HepG2 (cell line): Measurements from ENCODE around the gene TFDP2. TPM values are rescaled to one million over a fixed set of nuclear protein-coding genes. Genes with fewer than 3 reads are reported as not detected.

Experiments
- ATAC-seq: fragments of 200-7000 bp; cut with Tn5 transposase; 3 replicates; pipeline ENCODE4 v1.9.1; 2020; ENCODE audit warnings: mild to moderate bottlenecking, moderate library complexity
- BruUV-seq: library from RNA; stranded (reverse); fragments of 400-500 nt; replicated peaks from 2 replicates; lab custom pipeline; 2021; lab: Mats Ljungman, UMichigan
- CTCF ChIA-PET: fragments of 300-600 bp; formaldehyde crosslinking; extraction: SDS; loops from one replicate; lab custom pipeline; 2021; ENCODE audit warnings: low total read pairs, inconsistent platforms, low intra/inter-chr PET ratio; lab: Yijun Ruan, JAX
- POLR2A ChIA-PET: fragments of 350-600 bp; sonication (Branson Sonifier 250); formaldehyde crosslinking; loops from one replicate; lab custom pipeline; 2020; ENCODE audit warnings: antibody characterized with exemption, inconsistent platforms; lab: Yijun Ruan, JAX
- DNase-seq: peaks from one replicate; pipeline ENCODE4 v3.0.0-alpha.2; 2015; ENCODE audit warnings: low spot score
- FAIRE-seq: peaks from 3 replicates; lab custom pipeline; 2011; peaks lifted over from hg19 to GRCh38; lab: Jason Lieb, UNC
- H2AFZ ChIP-seq: one replicate; pipeline ENCODE4 v1.6.1; 2011; ENCODE audit warnings: low read length, inconsistent platforms
- H3K27ac ChIP-seq: fragments of 300-600 bp; 3 replicates; pipeline ENCODE4 v1.8.0; 2011; ENCODE audit warnings: mixed run types, mild to moderate bottlenecking, mixed read lengths, low read length, inconsistent platforms; ENCODE audit not compliant: insufficient read depth; ENCODE audit errors: extremely low read length
- H3K27me3 ChIP-seq, 2 experiments: fragments of 200-600 bp in 1 of 2; 2 replicates in 1 of 2; 3 replicates in 1 of 2; pipeline versions ENCODE4 v1.6.0 to v1.8.0; 2011; ENCODE audit warnings: low read length in 2 of 2, mild to moderate bottlenecking in 2 of 2, moderate library complexity in 2 of 2, inconsistent platforms in 1 of 2; ENCODE audit not compliant: insufficient read depth in 2 of 2, control insufficient read depth in 1 of 2
- H3K36me3 ChIP-seq, 2 experiments: fragments of 200-600 bp in 1 of 2; replicated peaks in 1 of 2; 2 replicates in 1 of 2; 3 replicates in 1 of 2; pipeline versions ENCODE4 v1.5.1 to v1.8.0; 2011; ENCODE audit warnings: low read length in 2 of 2, inconsistent platforms in 1 of 2; ENCODE audit not compliant: insufficient read depth in 2 of 2, control insufficient read depth in 1 of 2
- H3K4me1 ChIP-seq: 2 replicates; pipeline ENCODE4 v1.5.1; 2012; ENCODE audit warnings: low read length, inconsistent platforms; ENCODE audit not compliant: insufficient read depth
- H3K4me2 ChIP-seq: 2 replicates; pipeline ENCODE4 v1.6.0; 2011; ENCODE audit warnings: low read depth, low read length, inconsistent platforms
- H3K4me3 ChIP-seq, 3 experiments: fragments of 200-600 bp in 1 of 3; sonication (generic), shearing (Covaris generic) in 1 of 3; replicated peaks in 1 of 3; 2 replicates each; pipeline ENCODE4 v1.5.1; 2011 to 2016; ENCODE audit warnings: low read length in 3 of 3, inconsistent platforms in 2 of 3, low read depth in 2 of 3, mild to moderate bottlenecking in 2 of 3, control low read depth in 1 of 3, mixed read lengths in 1 of 3; ENCODE audit not compliant: insufficient read depth in 1 of 3
- H3K79me2 ChIP-seq: one replicate; pipeline ENCODE4 v1.6.1; 2011; ENCODE audit warnings: low read length, inconsistent platforms; ENCODE audit not compliant: insufficient read depth
- H3K9ac ChIP-seq: 2 replicates; pipeline ENCODE4 v1.6.0; 2011; ENCODE audit warnings: mild to moderate bottlenecking, low read depth, low read length, inconsistent platforms; ENCODE audit not compliant: insufficient read depth
- H3K9me3 ChIP-seq: 2 replicates; pipeline ENCODE4 v1.5.1; 2012; ENCODE audit warnings: mild to moderate bottlenecking, low read length
- H4K20me1 ChIP-seq: 2 replicates; pipeline ENCODE4 v1.6.0; 2011; ENCODE audit warnings: inconsistent platforms, mild to moderate bottlenecking, low read length, moderate library complexity; ENCODE audit not compliant: insufficient read depth
- E2F5 ChIP-seq: sonication (generic); formaldehyde crosslinking; conservative IDR thresholded peaks from 2 replicates; pipeline ENCODE4 v1.4.0; 2020; ENCODE audit warnings: missing genetic modification reagents
- MED13 ChIP-seq: sonication (generic); formaldehyde crosslinking; IDR thresholded peaks from 2 replicates; pipeline ENCODE4 v1.5.0; 2020; ENCODE audit warnings: missing genetic modification reagents
- NR0B2 ChIP-seq: sonication (generic); formaldehyde crosslinking; IDR thresholded peaks from 2 replicates; pipeline ENCODE4 v1.4.0; 2020; ENCODE audit warnings: mild to moderate bottlenecking, missing genetic modification reagents
- SNAPC5 ChIP-seq: sonication (generic); formaldehyde crosslinking; IDR thresholded peaks from 2 replicates; pipeline ENCODE4 v1.8.1; 2023; ENCODE audit warnings: mild to moderate bottlenecking, missing genetic modification reagents, borderline replicate concordance
- TFDP2 ChIP-seq: sonication (generic); formaldehyde crosslinking; IDR thresholded peaks from 2 replicates; pipeline ENCODE4 v1.4.0; 2020; ENCODE audit warnings: missing genetic modification reagents
- ZFP62 ChIP-seq: sonication (generic); formaldehyde crosslinking; IDR thresholded peaks from 2 replicates; pipeline ENCODE4 v1.4.0; 2020; ENCODE audit warnings: missing genetic modification reagents
- ZNF225 ChIP-seq: sonication (generic); formaldehyde crosslinking; IDR thresholded peaks from 2 replicates; pipeline ENCODE4 v1.4.0; 2020; ENCODE audit warnings: mild to moderate bottlenecking, missing genetic modification reagents
- ZNF33B ChIP-seq: sonication (generic); formaldehyde crosslinking; IDR thresholded peaks from 2 replicates; pipeline ENCODE4 v1.5.1; 2020; ENCODE audit warnings: mild to moderate bottlenecking, missing genetic modification reagents
- ZNF605 ChIP-seq: sonication (generic); formaldehyde crosslinking; IDR thresholded peaks from 2 replicates; pipeline ENCODE4 v1.8.0; 2022; ENCODE audit warnings: mild to moderate bottlenecking, missing genetic modification reagents
- ZNF800 ChIP-seq: sonication (generic); formaldehyde crosslinking; IDR thresholded peaks from 2 replicates; pipeline ENCODE4 v1.4.0; 2020; ENCODE audit warnings: missing genetic modification reagents
- WGBS: methylation state at CpG from one replicate; pipeline ENCODE4 v1.1.6; 2017; ENCODE audit warnings: low lambda C conversion rate; 5-methylcytosine and 5-hydroxymethylcytosine counted together
- in situ Hi-C: cut with HindIII; loops from 2 replicates; pipeline ENCODE4 v1.10.0; 2017; ENCODE audit warnings: low pct_unique_long_range_greater_than_20kb; ENCODE audit not compliant: extremely low pct_ligation_motif_present
- intact Hi-C: fragments of 100-400 bp; cut with micrococcal nuclease; formaldehyde crosslinking; loops from one replicate; pipeline ENCODE4 v1.10.0; 2022; ENCODE audit not compliant: unreplicated experiment
- polyA plus RNA-seq, 8 experiments: library from polyadenylated mRNA; depleted of rRNA in 3 of 8; stranded (reverse) in 7 of 8; unstranded in 1 of 8; fragments of >200 nt; fragmentation: Illumina TruSeq in 4 of 8; extraction: Trizol in 4 of 8; gene quantifications; 2 replicates each; pipeline versions ENCODE4 v1.2.1 to v1.2.3, GENCODE V29; 2011 to 2016; ENCODE audit warnings: low read depth in 4 of 8, missing spikeins in 1 of 8, mixed read lengths in 1 of 8; ENCODE audit not compliant: insufficient read depth in 1 of 8
- total RNA-seq, 5 experiments: library from RNA; depleted of rRNA; stranded (reverse); fragments of >200 nt; fragmentation: Illumina TruSeq; extraction: Trizol; gene quantifications; 2 replicates each; pipeline ENCODE4 v1.2.3, GENCODE V29; 2016; ENCODE audit warnings: low read depth in 1 of 5
- TF ChIP-seq, protein P1 (sequence below): sonication (generic); formaldehyde crosslinking; IDR thresholded peaks from 2 replicates; pipeline ENCODE4 v1.8.1; 2022; ENCODE audit warnings: mild to moderate bottlenecking, missing genetic modification reagents
- TF ChIP-seq, protein P2 (sequence below): sonication (generic); formaldehyde crosslinking; IDR thresholded peaks from 2 replicates; pipeline ENCODE4 v1.8.0; 2022; ENCODE audit warnings: mild to moderate bottlenecking, missing genetic modification reagents
- TF ChIP-seq, protein P3 (sequence below): IDR thresholded peaks from 2 replicates; pipeline ENCODE4 v1.6.1; 2016; ENCODE audit warnings: missing genetic modification reagents, missing compliant biosample characterization
- TF ChIP-seq, protein P4 (sequence below): sonication (generic); formaldehyde crosslinking; IDR thresholded peaks from 2 replicates; pipeline ENCODE4 v1.4.0; 2020; ENCODE audit warnings: missing genetic modification reagents, borderline replicate concordance

The TFDP2 gene
- total and polyA plus RNA-seq, 2 of the 13 experiments (the other 11 are each of a cell fraction or from before 2014, with no cell fraction given): 17.9 to 37.4 TPM

DNA sequence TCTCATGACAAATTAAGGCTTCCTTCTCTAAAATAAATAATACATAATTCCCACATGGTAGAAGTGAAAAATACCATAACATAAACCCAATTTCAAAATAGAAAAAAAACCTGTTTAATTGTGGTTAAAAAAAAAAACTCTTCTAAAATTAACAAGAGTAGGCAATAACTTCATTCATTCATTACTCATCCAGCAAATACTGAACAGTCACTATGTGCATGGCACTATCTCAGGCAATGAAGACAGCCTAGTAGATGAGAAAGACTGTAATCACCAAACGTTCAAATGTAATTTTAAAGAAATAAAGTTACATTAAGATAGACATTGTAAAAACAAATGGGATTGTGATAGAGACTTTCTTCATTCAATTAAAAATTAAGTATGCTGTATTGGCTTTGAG, 43.4 kb downstream of the TFDP2 start:
- no peak overlapping the region for H3K9ac ChIP-seq
- H4K20me1 ChIP-seq: no peaks in the 10 kb centered on the region
- 98% methylated on average over 1 of the region's 1 CpG for WGBS
- H3K9me3 ChIP-seq: no peaks in the 10 kb centered on the region
- H3K4me1 ChIP-seq: peaks cover 9% of the 10 kb centered on the region
- H3K27ac ChIP-seq: no peak overlapping the region
- TF ChIP-seq, protein P1, sequence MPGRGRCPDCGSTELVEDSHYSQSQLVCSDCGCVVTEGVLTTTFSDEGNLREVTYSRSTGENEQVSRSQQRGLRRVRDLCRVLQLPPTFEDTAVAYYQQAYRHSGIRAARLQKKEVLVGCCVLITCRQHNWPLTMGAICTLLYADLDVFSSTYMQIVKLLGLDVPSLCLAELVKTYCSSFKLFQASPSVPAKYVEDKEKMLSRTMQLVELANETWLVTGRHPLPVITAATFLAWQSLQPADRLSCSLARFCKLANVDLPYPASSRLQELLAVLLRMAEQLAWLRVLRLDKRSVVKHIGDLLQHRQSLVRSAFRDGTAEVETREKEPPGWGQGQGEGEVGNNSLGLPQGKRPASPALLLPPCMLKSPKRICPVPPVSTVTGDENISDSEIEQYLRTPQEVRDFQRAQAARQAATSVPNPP (CRISPR knock-in tag): no peak
- TF ChIP-seq SNAPC5 (CRISPR knock-in tag) (no peak), ZNF800 (no peak), ZFP62 (CRISPR knock-in tag) (no peak), MED13 (CRISPR knock-in tag) (no peak), ZNF225 (CRISPR knock-in tag) (no peak), E2F5 (CRISPR knock-in tag) (no peak), ZNF33B (no peak), NR0B2 (CRISPR knock-in tag) (no peak), ZNF605 (no peak), TFDP2 (no peak)
- TF ChIP-seq, protein P2, sequence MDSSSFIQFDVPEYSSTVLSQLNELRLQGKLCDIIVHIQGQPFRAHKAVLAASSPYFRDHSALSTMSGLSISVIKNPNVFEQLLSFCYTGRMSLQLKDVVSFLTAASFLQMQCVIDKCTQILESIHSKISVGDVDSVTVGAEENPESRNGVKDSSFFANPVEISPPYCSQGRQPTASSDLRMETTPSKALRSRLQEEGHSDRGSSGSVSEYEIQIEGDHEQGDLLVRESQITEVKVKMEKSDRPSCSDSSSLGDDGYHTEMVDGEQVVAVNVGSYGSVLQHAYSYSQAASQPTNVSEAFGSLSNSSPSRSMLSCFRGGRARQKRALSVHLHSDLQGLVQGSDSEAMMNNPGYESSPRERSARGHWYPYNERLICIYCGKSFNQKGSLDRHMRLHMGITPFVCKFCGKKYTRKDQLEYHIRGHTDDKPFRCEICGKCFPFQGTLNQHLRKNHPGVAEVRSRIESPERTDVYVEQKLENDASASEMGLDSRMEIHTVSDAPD (CRISPR knock-in tag): no peak
- TF ChIP-seq, protein P3, sequence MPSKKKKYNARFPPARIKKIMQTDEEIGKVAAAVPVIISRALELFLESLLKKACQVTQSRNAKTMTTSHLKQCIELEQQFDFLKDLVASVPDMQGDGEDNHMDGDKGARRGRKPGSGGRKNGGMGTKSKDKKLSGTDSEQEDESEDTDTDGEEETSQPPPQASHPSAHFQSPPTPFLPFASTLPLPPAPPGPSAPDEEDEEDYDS (CRISPR knock-in tag): no peak
- TF ChIP-seq, protein P4, sequence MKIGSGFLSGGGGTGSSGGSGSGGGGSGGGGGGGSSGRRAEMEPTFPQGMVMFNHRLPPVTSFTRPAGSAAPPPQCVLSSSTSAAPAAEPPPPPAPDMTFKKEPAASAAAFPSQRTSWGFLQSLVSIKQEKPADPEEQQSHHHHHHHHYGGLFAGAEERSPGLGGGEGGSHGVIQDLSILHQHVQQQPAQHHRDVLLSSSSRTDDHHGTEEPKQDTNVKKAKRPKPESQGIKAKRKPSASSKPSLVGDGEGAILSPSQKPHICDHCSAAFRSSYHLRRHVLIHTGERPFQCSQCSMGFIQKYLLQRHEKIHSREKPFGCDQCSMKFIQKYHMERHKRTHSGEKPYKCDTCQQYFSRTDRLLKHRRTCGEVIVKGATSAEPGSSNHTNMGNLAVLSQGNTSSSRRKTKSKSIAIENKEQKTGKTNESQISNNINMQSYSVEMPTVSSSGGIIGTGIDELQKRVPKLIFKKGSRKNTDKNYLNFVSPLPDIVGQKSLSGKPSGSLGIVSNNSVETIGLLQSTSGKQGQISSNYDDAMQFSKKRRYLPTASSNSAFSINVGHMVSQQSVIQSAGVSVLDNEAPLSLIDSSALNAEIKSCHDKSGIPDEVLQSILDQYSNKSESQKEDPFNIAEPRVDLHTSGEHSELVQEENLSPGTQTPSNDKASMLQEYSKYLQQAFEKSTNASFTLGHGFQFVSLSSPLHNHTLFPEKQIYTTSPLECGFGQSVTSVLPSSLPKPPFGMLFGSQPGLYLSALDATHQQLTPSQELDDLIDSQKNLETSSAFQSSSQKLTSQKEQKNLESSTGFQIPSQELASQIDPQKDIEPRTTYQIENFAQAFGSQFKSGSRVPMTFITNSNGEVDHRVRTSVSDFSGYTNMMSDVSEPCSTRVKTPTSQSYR: no peak
- no peaks in the 10 kb centered on the region for H3K36me3 ChIP-seq
- DNase-seq (no peak), FAIRE-seq (no peak), ATAC-seq (no peak)
- in situ Hi-C loops: no loop called here
- H3K4me2 ChIP-seq: no peak overlapping the region
- ChIA-PET POLR2A (no interaction called here), CTCF (no interaction called here)
- H2AFZ ChIP-seq: no peak overlapping the region
- H3K79me2 ChIP-seq: peaks cover 10% of the 10 kb centered on the region
- H3K27me3 ChIP-seq: no peaks in the 10 kb centered on the region
- intact Hi-C loops: no loop called here
- H3K4me3 ChIP-seq: no peak overlapping the region
- no TSS peak for BruUV-seq
